Gastrocnemius medialis (tissue), 4 donors: ENCODE results near the gene ZCCHC24. TPM values are rescaled to one million over a fixed set of nuclear protein-coding genes. Genes with fewer than 3 reads are reported as not detected.
"Not testable (repeated sequence)": the region's sequence is repeated elsewhere in the genome, so short reads cannot be mapped to it uniquely, and the experiment has no call there.

Experiments used
- ATAC-seq, 2 donors: fragments of 150-250 bp; one replicate each; pipeline ENCODE4 v1.9.1; 2016
- DNase-seq, 2 donors: peaks; one replicate each; pipeline ENCODE4 v3.0.0-alpha.2; 2019
- H3K27ac ChIP-seq, 4 donors: fragments of 200-600 bp; sonication (generic); 1 replicate in 1 of 4; 2 replicates in 3 of 4; pipeline ENCODE4 v1.5.1; 2016 to 2018; ENCODE audit warnings: mild to moderate bottlenecking in 2 of 4, moderate library complexity in 1 of 4
- H3K27me3 ChIP-seq, 3 donors: fragments of 200-600 bp; sonication (generic) in 2 of 3; 1 replicate in 1 of 3; 2 replicates in 2 of 3; pipeline versions ENCODE4 v1.5.1 to v1.6.0; 2016 to 2019; ENCODE audit warnings: mild to moderate bottlenecking in 1 of 3, moderate library complexity in 1 of 3
- H3K36me3 ChIP-seq, 2 donors: fragments of 200-600 bp; sonication (generic) in 1 of 2; one replicate each; pipeline ENCODE4 v1.5.1; 2017 to 2018
- H3K4me1 ChIP-seq, 2 donors: fragments of 200-600 bp; sonication (generic) in 1 of 2; one replicate each; pipeline ENCODE4 v1.5.1; 2016 to 2017; ENCODE audit warnings: mild to moderate bottlenecking in 2 of 2
- H3K4me3 ChIP-seq, 4 donors: fragments of 200-600 bp; sonication (generic) in 3 of 4; 1 replicate in 1 of 4; 2 replicates in 3 of 4; pipeline ENCODE4 v1.5.1; 2016 to 2019; ENCODE audit warnings: mild to moderate bottlenecking in 2 of 4
- H3K9me3 ChIP-seq, 3 donors: fragments of 200-600 bp; sonication (generic) in 2 of 3; 1 replicate in 1 of 3; 2 replicates in 2 of 3; pipeline ENCODE4 v1.5.1; 2016 to 2019
- CTCF ChIP-seq, 5 experiments: fragments of 450-650 bp in 3 of 5; fragments of 200-600 bp in 2 of 5; sonication (generic) in 2 of 5; IDR thresholded peaks in 4 of 5; conservative IDR thresholded peaks in 1 of 5; 1 replicate in 4 of 5; 2 replicates in 1 of 5; pipeline ENCODE4 v1.5.1; 2016 to 2019; ENCODE audit warnings: antibody characterized with exemption in 5 of 5, mild to moderate bottlenecking in 3 of 5, moderate library complexity in 3 of 5
- POLR2A ChIP-seq, 2 donors: fragments of 450-650 bp; IDR thresholded peaks; one replicate each; pipeline ENCODE4 v1.6.1; 2017; ENCODE audit warnings: antibody characterized with exemption in 2 of 2, mild to moderate bottlenecking in 2 of 2, moderate library complexity in 2 of 2
- in situ Hi-C, 4 donors: fragments of 200-750 bp; cut with MboI; loops; one replicate each; pipeline versions ENCODE4 v1.15.0 to v1.8.0; 2017; ENCODE audit warnings: low sequenced_read_pairs in 4 of 4
- intact Hi-C: fragments of 100-400 bp; cut with DNase I; formaldehyde crosslinking; loops from one replicate; pipeline ENCODE4 v1.15.1; 2023; ENCODE audit warnings: low total_unique reads
- total RNA-seq, 4 donors: library from RNA; depleted of rRNA; stranded (reverse); fragments of >200 nt; gene quantifications; one replicate each; pipeline versions ENCODE4 v1.1.0 to v1.2.3, GENCODE V29; 2016

Gene ZCCHC24
- total RNA-seq, 4 donors from 2014 or later: 59.6 to 122 (median 84.5) TPM

GRCh38 chr10:79334573-79334972 lies 110.9 kb downstream of the ZCCHC24 start:
- ATAC-seq (no peak), DNase-seq (no peak)
- H3K4me3 ChIP-seq: no peak overlapping the region
- TF ChIP-seq POLR2A (IDR thresholded peaks at IDR 0.05): no peak
- TF ChIP-seq CTCF (IDR thresholded peaks at IDR 0.05 in 4 of 5, conservative IDR thresholded peaks at IDR 0.05 in 1 of 5): no peak
- H3K27ac ChIP-seq: no peak overlapping the region
- in situ Hi-C loops (no loop called here), intact Hi-C loops (no loop called here)
- no peaks in the 10 kb centered on the region for H3K9me3 ChIP-seq
- peaks cover 0 to 4% of the 10 kb centered on the region in 2 donors for H3K4me1 ChIP-seq
- no peaks in the 10 kb centered on the region for H3K27me3 ChIP-seq
- H3K36me3 ChIP-seq: no peaks in the 10 kb centered on the region

DNA sequence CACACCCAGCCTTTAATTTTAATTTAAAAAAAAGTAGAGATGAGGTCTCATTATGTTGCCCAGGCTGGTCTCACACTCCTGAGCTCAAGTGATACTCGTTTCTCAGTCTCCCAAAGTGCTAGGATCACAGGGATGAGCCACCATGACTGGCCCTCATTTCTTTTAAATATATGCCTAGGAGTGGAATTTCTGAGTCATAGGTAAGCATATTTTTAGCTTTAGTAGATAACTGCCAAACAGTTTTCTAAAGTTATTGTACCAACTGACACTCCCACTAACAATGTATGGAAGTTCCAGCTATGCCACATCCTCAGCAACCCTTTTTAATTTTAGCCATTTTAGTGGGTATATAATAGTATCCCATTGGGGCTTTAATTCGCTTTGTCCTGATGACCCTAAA lies 111.9 kb downstream of the ZCCHC24 start:
- in situ Hi-C loops: no loop called here
- Histone ChIP-seq H3K27ac (no peak overlapping the region), H3K27me3 (no peaks in the 10 kb centered on the region), H3K4me1 (peaks cover 0 to 4% of the 10 kb centered on the region in 2 donors), H3K36me3 (no peaks in the 10 kb centered on the region), H3K9me3 (no peaks in the 10 kb centered on the region), H3K4me3 (no peak overlapping the region)
- ATAC-seq (no peak), DNase-seq (no peak)
- intact Hi-C loops: no loop called here
- no peak for TF ChIP-seq POLR2A (IDR thresholded peaks at IDR 0.05)

- H3K9me3 ChIP-seq, DNase-seq, intact Hi-C loops: not testable (repeated sequence)
Measured at GRCh38 chr10:79332610-79333315, 112.7 kb downstream of the ZCCHC24 start.

More at GRCh38 chr10:79332610-79333315, 112.7 kb downstream of the ZCCHC24 start:
- H3K4me1 ChIP-seq, H3K27ac ChIP-seq, H3K27me3 ChIP-seq, in situ Hi-C loops, H3K36me3 ChIP-seq, H3K4me3 ChIP-seq, ATAC-seq: not testable (repeated sequence)

Other genes starting within 250 kb of the ZCCHC24 start
- 10 to 100 TPM; 39.1 to 82.1 (median 67.9) TPM for gene PPIF, start 98.2 kb downstream of the ZCCHC24 start, total RNA-seq
- under 1 TPM; 0.13 to 0.75 (median 0.35) TPM for gene EIF5AL1, start 66.9 kb upstream of the ZCCHC24 start, total RNA-seq
- not detected for gene SFTPA2, start 114.8 kb upstream of the ZCCHC24 start, total RNA-seq
- gene SFTPA1, start 165.3 kb upstream of the ZCCHC24 start, total RNA-seq: not detected